SHP77 treated with DMSO at 0.1 percent for 48 hours (cell line): ENCODE data around the gene BBS2.

ENCODE experiments used
- DNase-seq: peaks from one replicate; lab custom pipeline; 2025; lab: John Stamatoyannopoulos, UW

Gene BBS2

GRCh38 chr16:56519459-56520250 is at the start of gene BBS2:
BBS2 (minus strand) TSS chr16:56520024; CDS start chr16:56519862, 162 bp downstream.
- peak; percentile 44 for DNase-seq

- DNase-seq = no peak
Measured at GRCh38 chr16:56564793-56565477, 45.1 kb upstream of the BBS2 start, which contains the start of gene MT4. MT4 (plus strand) TSS chr16:56565073; CDS start chr16:56565129, 56 bp downstream.

- DNase-seq = no peak
Measured at GRCh38 chr16:56561126-56561525, 41.3 kb upstream of the BBS2 start.

GRCh38 chr16:56560447-56560846 is 40.6 kb upstream of the BBS2 start:
- no peak for DNase-seq

GRCh38 chr16:56559109-56559508 is 39.3 kb upstream of the BBS2 start:
- no peak for DNase-seq

GRCh38 chr16:56558024-56558747 is 38.4 kb upstream of the BBS2 start:
- no peak for DNase-seq

- DNase-seq = no peak
Measured at GRCh38 chr16:56554441-56554840, 34.6 kb upstream of the BBS2 start.

GRCh38 chr16:56551796-56552738 is 32.2 kb upstream of the BBS2 start:
- DNase-seq = no peak

- DNase-seq = no peak
Measured at GRCh38 chr16:56549744-56550385, 30.0 kb upstream of the BBS2 start.

GRCh38 chr16:56549161-56549560 is 29.3 kb upstream of the BBS2 start:
- DNase-seq = no peak

- DNase-seq = no peak
Measured at GRCh38 chr16:56547949-56548567, 28.2 kb upstream of the BBS2 start.

- DNase-seq = peak; percentile 11
Measured at GRCh38 chr16:56547120-56547948, 27.5 kb upstream of the BBS2 start.

- no peak for DNase-seq
Measured at GRCh38 chr16:56542039-56542438, 22.2 kb upstream of the BBS2 start.

- DNase-seq = no peak
Measured at GRCh38 chr16:56539656-56540055, 19.8 kb upstream of the BBS2 start.

GRCh38 chr16:56538331-56538730 is 18.5 kb upstream of the BBS2 start:
- DNase-seq = no peak

- no peak for DNase-seq
Measured at GRCh38 chr16:56534847-56535383, 15.1 kb upstream of the BBS2 start.

- DNase-seq = no peak
Measured at GRCh38 chr16:56532714-56533113, 12.9 kb upstream of the BBS2 start.

- DNase-seq = no peak
Measured at GRCh38 chr16:56530872-56531271, 11.0 kb upstream of the BBS2 start.

- no peak for DNase-seq
Measured at GRCh38 chr16:56525236-56525635, 5.4 kb upstream of the BBS2 start.

- no peak for DNase-seq
Measured at GRCh38 chr16:56520251-56520577, 390 bp upstream of the BBS2 start.
